GM18951 (cell line): ENCODE data around the gene SPTB.

Source experiments
- POLR2A ChIP-seq: IDR thresholded peaks from 4 replicates; pipeline ENCODE4 v1.6.1; 2011; ENCODE audit warnings: mild to moderate bottlenecking; ENCODE audit not compliant: insufficient read length, insufficient read depth; ENCODE audit errors: extremely low read depth
- in situ Hi-C: fragments of 300-500 bp; cut with MboI; formaldehyde crosslinking; loops from one replicate; pipeline ENCODE4 v1.12.0; 2022; ENCODE audit warnings: low sequenced_read_pairs, mixed read lengths, inconsistent platforms; ENCODE audit not compliant: unreplicated experiment

The SPTB gene

GRCh38 chr14:64741961-64742360 is 137.7 kb downstream of the SPTB start:
- in situ Hi-C loops, result no loop called here
- no peak for TF ChIP-seq POLR2A

- in situ Hi-C loops, result no loop called here
- TF ChIP-seq POLR2A, result no peak
Observed at GRCh38 chr14:64741200-64741599, 138.5 kb downstream of the SPTB start.

- in situ Hi-C loops, result no loop called here
- TF ChIP-seq POLR2A, result no peak
Observed at GRCh38 chr14:64738281-64738804, 141.4 kb downstream of the SPTB start.

- in situ Hi-C loops, result no loop called here
- TF ChIP-seq POLR2A, result no peak
Observed at GRCh38 chr14:64737391-64738280, 142.1 kb downstream of the SPTB start.

DNA sequence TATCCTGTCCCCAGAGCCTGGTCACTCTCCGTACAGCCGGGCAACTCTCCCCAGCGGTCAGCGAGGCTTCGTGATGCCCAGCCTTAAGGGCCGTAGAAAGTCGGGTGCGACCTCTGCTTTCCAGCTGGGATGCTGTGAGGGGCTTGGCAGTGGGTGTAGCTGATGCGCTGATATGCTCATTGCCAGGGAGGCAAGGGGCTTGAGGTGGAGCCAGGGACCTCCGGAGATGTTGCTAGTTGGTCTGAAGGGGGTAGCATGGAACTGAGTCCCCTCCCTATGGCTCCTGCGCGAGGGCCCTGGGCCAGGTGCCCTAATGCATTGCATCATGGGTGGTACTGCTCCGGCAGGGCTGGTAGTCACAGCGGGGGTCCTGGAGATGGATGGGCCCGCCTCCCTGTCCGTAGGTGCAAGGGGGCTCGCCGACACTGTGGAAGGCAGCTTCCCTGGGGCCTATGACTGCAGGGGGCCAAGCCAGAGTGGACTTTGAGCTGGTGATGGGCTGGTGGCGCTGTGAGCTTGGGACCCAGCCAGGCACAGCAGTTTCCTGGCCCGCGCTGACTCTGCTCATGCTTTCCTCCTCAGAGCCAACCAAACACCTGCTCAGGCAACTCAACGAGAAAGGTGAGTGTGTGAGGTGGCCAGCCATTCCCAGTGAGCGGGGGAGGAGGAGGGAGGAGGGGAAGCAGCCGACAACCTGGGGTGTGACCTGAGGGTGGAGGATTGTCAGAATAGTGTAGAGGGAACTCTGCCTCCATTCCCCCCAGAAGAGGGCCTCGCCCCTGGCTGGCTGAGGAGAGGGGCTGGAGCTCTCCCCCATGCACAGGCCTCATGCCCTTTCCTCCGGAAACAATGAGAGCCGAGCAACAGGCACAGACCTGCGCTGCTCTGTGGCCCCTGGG is 143.2 kb downstream of the SPTB start:
- in situ Hi-C loops, result no loop called here
- TF ChIP-seq POLR2A, result no peak

- in situ Hi-C loops, result no loop called here
- no peak for TF ChIP-seq POLR2A
Observed at GRCh38 chr14:64734990-64735389, 144.7 kb downstream of the SPTB start.

DNA sequence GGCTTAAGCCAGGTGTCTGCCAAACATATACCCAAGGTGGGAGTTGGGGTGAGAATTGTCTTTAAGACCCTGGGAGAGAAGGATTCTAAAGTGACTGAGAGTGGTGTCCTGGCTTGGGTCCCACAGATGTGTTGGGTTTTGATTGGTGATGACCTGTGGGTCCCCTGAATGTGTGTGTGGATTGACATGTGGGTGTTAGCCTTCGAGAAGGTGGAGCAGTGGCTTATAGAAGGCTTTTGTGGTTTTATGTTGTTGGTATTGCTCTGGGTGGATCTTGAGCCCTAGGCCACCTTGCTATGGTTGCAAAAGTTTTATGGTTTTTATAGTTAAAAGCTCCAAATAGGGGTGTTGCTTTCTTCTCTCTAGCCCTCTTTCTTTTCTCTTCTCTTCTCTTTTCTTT is 145.8 kb downstream of the SPTB start:
- in situ Hi-C loops, result no loop called here
- TF ChIP-seq POLR2A, result no peak

DNA sequence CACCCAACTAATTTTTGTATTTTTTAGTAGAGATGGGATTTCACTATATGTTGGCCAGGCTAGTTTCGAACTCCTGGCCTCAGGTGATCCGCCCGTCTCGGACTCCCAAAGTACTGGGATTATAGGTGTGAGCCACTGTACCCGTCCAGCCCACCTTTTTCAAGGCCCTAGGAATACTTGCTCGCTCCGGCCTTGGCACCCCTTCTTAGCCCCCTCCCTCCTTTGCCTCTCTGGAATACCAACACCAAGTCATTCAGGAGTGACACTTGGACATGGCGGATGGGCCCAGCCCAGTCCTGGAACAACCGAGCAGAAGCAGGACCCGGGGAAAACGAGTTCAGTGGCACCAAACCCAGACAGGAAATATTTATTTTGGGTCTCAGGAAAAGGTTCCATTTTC is 146.4 kb downstream of the SPTB start:
- in situ Hi-C loops, result no loop called here
- no peak for TF ChIP-seq POLR2A

DNA sequence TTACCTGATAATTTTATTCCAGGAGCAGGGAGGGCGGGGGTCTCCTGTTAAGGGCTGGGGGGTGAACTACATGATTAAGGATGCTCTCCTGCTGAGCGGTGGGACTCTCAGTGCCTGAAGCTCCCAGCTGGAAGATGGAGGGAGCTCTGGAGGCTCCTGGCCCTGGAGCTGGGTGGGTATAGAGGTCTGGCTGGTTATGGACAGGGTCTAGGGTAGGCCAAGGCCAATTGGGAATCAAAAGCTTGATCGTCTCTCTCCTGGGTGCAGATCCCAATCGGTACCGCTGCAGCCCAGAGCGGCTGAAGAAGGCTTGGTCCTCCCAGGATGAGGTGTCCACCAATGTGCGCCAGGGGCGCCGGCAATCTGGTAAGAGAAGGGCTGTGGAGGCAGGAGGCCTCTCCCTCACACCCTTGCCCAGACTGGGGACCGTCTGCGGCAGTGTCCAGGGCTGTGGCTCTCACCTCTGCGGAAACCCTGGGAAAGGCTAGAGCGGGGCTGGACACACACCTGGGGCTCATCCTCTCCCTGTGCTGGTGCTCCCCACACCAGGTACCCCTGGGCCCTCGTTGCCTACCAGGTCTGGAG is 147.1 kb downstream of the SPTB start:
- in situ Hi-C loops, result no loop called here
- TF ChIP-seq POLR2A, result no peak

DNA sequence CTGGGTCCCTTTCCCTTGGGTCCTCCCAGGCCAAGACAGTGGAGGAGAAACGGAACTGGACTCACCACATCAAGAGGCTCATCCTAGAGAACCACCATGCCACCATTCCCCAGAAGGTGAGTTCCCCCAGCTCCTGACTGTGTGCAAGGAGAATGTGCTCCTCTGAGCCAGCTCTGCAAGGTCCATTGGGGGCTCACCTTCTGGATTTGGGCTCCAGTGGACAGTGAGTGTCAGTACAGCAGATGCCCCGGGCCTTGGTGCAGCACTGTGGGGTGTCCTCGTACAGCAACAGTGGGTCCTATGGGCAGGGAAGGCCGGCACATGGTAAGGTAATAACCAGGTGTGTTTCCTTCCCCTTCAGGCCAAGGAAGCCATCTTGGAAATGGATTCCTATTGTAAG is 147.6 kb downstream of the SPTB start:
- no peak for TF ChIP-seq POLR2A
- in situ Hi-C loops, result no loop called here

DNA sequence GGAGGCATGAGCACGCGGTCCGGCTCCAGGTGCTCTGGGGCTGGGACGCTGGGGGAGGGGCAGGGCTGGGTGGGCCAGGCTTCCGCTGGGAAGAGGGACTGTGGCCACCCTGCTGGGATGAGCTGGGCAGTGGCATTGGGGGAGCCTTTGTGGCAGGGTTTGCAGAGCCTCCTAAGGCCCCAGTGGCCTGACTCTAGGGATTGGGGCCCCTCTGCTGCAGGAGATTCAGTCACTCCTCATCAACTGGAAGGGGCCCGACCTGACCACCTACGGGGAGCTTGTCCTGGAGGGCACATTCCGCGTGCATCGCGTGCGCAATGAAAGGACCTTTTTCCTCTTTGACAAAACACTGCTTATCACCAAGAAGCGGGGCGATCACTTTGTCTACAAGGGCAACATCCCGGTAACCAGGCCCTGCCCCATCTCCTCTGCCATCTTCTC is 148.5 kb downstream of the SPTB start:
- no peak for TF ChIP-seq POLR2A
- in situ Hi-C loops, result no loop called here

GRCh38 chr14:64730681-64731080 is 149.0 kb downstream of the SPTB start:
- in situ Hi-C loops, result no loop called here
- no peak for TF ChIP-seq POLR2A

DNA sequence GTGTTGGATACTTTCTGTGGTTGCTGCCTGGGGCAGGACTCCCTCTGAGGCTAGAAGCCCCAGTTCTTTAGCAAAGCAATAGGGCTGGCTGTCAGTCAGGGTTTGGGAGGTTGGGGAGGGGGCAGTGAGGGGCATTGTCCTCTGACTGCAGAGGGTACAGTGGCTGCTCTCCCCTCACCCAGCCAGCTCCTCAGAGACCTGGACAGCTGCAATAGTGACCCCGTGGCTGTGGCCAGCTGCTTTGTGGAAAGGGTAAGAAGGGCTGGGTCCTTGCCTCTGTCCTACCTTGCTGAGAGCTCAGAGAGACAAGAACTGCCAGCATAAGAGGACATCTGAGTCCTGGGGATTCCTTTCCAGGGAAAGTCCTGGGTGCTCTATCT is 149.7 kb downstream of the SPTB start:
- in situ Hi-C loops, result no loop called here
- TF ChIP-seq POLR2A, result no peak
